Ovary (tissue), 3 donors: ENCODE results near the gene NR4A2.

Source experiments
- POLR2A ChIP-seq: fragments of 450-650 bp; IDR thresholded peaks from one replicate; pipeline ENCODE4 v1.6.1; 2017; ENCODE audit warnings: antibody characterized with exemption, mild to moderate bottlenecking, moderate library complexity
- TF ChIP-seq, protein P1 (sequence below), 3 donors: fragments of 450-650 bp in 2 of 3; fragments of 200-600 bp in 1 of 3; IDR thresholded peaks; one replicate each; pipeline versions ENCODE4 v1.5.1 to v1.8.0; 2016 to 2022; ENCODE audit warnings: antibody characterized with exemption in 3 of 3, mild to moderate bottlenecking in 1 of 3
- donor health status: DM: no; HTN: no; CAD: no.

DNA sequence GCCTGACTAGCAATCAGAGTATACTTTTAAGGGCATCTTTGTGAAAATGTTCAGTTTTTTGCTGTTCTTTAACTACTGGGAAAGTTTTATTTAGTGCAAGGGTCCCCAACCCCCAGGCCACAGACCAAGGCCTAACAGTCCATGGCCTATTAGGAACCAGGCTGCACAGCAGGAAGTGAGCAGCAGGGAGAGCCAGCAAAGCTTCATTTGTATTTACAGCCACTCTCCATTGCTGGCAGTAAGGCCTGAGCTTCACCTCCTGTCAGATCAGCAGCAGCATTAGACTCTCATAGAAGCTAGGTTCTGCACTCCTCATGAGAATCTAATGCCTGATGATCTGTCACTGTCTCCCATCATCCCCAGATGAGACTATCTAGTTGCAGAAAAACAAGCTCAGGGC, 17.1 kb upstream of the NR4A2 start:
- TF ChIP-seq, protein P1, sequence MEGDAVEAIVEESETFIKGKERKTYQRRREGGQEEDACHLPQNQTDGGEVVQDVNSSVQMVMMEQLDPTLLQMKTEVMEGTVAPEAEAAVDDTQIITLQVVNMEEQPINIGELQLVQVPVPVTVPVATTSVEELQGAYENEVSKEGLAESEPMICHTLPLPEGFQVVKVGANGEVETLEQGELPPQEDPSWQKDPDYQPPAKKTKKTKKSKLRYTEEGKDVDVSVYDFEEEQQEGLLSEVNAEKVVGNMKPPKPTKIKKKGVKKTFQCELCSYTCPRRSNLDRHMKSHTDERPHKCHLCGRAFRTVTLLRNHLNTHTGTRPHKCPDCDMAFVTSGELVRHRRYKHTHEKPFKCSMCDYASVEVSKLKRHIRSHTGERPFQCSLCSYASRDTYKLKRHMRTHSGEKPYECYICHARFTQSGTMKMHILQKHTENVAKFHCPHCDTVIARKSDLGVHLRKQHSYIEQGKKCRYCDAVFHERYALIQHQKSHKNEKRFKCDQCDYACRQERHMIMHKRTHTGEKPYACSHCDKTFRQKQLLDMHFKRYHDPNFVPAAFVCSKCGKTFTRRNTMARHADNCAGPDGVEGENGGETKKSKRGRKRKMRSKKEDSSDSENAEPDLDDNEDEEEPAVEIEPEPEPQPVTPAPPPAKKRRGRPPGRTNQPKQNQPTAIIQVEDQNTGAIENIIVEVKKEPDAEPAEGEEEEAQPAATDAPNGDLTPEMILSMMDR (IDR thresholded peaks at IDR 0.05), result no peak
- TF ChIP-seq POLR2A, result no peak
